ENCODE results near the gene PDXK. TPM values are rescaled to one million over a fixed set of nuclear protein-coding genes. Genes with fewer than 3 reads are reported as not detected.
"Not testable (repeated sequence)": the region's sequence is repeated elsewhere in the genome, so short reads cannot be mapped to it uniquely, and the experiment has no call there.

PDXK gene
- total RNA-seq, 1 donor from 2014 or later: 35.7 TPM

DNA sequence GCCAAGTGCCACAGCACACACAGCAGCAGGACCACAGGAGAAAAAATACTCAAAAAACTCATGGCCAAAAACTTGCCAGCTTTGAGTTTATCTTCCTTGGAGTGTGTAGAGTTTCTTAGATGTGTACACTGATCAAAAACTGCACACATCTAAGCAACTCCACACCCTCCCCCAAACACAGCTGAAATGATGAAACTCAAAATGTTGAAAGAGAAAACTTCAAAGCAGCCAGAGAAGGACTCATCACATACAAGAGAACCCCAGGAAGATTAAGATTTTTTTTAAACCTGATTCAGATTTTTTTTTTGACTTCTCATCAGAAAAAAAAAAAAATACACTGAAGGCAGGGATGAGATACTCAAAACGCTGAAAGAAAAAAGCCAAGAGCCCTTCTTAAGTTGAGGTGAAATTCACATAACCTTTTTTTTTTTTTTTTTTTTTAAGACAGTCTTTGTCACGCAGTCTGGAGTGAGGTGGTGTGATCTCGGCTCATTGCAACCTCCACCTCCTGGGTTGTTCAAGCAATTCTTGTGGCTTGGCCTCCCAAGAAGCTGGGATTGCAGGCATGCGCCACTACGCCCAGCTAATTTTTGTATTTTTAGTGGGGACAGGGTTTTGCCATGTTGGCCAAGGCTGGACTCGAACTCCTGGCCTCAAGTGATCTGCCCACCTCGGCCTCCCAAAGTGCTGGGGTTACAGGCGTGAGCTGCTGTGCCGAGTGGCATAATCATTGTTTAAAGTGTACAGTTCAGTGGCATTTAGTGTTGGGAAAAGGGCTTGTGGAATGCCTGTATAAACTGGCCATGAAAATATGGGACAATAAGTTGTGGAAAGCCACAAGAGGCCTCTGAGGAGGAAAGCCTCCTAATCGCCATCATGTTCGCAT, 20.9 kb upstream of the PDXK start:
- DNase-seq: no peak

DNA sequence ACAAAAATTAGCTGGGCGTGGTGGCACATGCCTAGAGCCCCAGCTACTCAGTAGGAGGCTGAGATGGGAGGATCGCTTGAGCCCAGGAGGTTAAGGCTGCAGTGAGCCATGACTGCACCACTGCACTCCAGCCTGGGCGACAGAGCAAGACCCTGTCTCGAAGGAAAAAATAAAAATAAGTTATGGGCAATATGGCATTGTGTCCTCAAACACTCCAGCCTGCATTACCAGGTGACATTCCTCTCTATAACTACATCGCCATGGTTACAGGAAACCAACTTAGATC, 19.5 kb upstream of the PDXK start:
- DNase-seq: not testable (repeated sequence)

GRCh38 chr21:43699933-43700599, 18.9 kb upstream of the PDXK start:
- DNase-seq: no peak

- DNase-seq: no peak
Observed at GRCh38 chr21:43701936-43702784, 16.8 kb upstream of the PDXK start.

- no peak for DNase-seq
Observed at GRCh38 chr21:43702785-43703034, 16.2 kb upstream of the PDXK start.

- peak; percentile 55 for DNase-seq
Observed at GRCh38 chr21:43703035-43703880, 15.7 kb upstream of the PDXK start.

- no peak for DNase-seq
Observed at GRCh38 chr21:43707462-43707861, 11.5 kb upstream of the PDXK start.

DNA sequence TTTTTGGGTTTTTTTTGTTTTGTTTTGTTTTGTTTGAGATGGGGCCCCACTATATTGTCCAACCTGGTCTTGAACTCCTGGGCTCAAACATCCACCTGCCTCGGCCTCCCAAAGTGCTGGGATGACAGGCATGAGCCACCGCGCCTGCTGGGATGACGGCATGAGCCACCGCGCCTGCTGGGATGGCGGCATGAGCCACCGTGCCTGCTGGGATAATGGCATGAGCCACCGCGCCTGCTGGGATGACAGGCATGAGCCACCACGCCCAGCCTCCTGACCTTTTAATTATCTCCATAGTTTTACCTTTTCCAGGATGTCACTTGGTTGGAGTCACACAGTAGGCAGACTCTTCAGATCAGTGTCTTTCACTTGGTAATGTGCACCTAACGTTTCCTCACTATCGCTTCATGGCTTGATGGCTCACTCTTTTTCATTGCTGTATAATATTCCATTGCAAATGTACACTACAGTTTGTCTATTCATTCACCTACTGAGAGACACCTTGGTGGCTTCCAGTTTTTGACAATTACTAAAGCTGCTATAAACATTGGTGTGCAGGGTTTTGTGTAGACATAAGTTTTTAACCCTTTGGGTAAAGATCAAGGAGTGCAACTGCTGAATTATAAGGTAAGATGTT, 10.1 kb upstream of the PDXK start:
- DNase-seq: no peak

- peak; percentile 47 for DNase-seq
Observed at GRCh38 chr21:43712268-43712942, 6.5 kb upstream of the PDXK start.

GRCh38 chr21:43713123-43713522, 5.8 kb upstream of the PDXK start:
- DNase-seq: not testable (repeated sequence)

DNA sequence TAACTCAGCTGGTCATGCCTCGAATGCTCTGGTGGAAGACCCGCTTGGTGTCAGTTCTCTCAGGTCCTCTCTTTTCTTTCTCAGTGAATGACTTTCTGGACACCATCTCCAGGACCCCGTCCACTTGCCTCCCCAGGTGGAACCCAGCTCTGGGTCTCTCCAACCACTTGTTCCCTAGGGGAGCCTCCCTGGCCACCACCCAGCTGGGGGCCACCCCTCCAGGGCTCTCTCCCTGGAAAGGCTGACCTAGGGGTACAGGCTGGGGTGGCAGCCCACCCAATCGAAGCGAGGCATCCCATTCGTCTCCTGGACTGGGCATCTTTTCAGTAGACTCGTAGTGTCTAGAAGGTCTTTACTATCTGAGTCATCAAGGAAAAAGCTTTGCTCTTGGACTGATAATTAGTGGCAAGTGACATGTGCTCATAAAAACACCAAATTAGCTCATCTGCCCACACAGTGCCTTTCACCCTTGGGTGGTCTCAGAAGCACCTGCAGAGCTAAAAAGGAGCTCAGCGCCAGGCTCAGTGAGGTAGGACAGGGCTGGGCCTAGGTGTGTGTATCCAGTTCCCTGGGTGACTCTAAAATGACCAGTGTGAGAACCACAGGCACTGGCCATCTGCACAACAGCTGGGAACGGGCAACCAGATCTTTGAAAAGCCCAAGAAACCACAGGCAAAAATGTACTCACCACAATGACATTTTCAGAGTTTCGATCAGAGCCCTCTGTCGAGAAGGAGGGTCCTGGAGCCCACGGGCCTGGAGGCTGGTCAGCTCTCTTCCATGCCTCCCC, 2.4 kb upstream of the PDXK start:
- DNase-seq: no peak

GRCh38 chr21:43717166-43717853, 1.6 kb upstream of the PDXK start:
- no peak for DNase-seq

DNA sequence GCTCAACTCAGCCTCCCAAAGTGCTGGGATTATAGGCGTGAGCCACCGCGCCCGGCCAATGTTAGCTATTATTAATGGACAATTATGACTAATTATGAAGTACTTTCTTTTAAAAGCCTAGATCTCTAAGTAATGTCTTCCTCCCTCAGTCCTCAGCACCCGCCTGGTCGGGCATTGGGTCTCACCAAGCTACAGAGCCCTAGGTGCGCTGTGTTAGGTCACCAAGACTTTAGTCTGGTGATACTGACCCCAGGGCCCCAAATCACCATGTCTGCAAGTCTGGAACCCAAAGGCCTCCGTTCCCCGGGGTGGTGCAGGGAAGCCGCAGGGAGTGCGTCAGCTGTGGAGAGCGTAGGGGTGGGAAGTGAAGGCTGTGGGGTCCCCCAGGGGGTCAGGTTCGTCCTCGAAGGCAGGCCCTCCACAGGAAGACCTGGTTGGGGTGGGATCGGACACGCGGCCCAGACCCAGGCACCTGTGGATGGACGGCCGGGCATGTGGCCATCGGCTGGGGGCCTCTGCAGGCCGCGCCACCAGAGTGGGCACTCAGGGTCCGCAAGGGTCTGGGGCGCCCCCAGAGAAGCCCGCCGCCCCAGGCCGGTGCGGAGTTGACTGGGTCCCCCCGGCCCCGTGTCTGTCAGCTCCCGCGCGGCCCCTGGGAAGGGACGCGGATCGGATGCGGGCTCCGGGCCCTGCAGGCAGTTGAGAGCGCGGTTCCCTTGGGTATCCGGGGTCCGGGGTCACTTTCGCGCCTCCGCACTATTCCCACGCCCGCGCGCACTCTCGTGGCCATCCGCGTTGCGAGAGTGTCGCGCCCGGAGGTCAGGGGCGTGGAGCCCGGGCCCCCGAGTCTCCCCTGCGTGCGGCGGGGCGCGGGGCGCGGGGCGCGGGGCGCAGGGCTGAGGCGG, 710 bp upstream of the PDXK start:
- no peak for DNase-seq

- no peak for DNase-seq
Observed at GRCh38 chr21:43719748-43720538, 1.0 kb downstream of the PDXK start.

GRCh38 chr21:43720539-43721166, 1.7 kb downstream of the PDXK start:
- DNase-seq: no peak

DNA sequence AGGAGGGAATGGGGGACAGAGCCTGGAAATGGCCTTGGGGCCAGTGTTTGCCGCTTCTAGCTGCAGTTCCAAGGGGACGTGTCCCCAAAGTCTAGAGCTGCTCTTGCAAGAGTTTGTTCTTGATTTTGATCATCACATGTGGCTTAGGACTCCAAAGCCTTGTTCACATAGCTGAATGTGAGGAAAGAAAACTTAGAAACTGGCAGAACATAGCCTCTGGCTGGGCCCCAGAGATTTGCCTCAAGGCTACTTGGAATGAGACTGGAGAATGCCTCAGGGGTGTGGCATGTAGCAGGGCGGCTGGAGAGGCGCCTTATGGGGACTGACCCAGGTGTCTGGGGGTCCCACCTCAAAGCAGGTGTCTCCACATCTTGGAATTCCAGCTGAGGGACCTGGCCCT, 2.3 kb downstream of the PDXK start:
- no peak for DNase-seq

DNA sequence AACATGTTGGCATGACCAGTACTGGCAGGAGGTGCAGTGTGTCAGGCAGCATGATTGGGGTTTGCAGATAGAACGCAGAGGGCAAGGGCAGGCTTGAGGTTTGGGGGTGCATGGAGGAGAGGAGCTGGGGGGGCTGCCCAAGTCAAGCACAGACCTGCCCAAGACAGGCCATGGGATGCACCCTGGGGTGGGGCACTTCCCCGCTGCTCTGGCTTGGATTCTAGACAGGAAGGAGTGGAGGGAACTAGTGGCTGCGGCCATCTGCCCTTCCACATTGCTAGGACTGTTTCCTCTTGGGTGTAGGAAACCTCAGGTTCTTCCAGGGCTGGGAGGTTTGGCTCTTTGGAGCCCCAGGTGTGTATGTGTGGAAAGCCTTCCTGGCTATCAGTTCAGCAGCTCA, 3.0 kb downstream of the PDXK start:
- DNase-seq: no peak
